ENCODE measurements around the gene PRKCB.
"Not testable (repeated sequence)": the region's sequence is repeated elsewhere in the genome, so short reads cannot be mapped to it uniquely, and the experiment has no call there.

PRKCB gene

GRCh38 chr16:24101431-24101830, 265.6 kb downstream of the PRKCB start:
- DNase-seq (ENCODE audit: insufficient read length), result no peak
- TF ChIP-seq TAF1 (IDR thresholded peaks at IDR 0.05; ENCODE audit: borderline replicate concordance, low read depth, low read length), result no peak
- no peak for TF ChIP-seq POLR2AphosphoS5 (IDR thresholded peaks at IDR 0.05; ENCODE audit: low read depth, low read length)
- TF ChIP-seq POLR2A (IDR thresholded peaks at IDR 0.05; ENCODE audit: low read depth, low read length), result no peak
- no peak for FAIRE-seq

GRCh38 chr16:24102209-24102660, 266.5 kb downstream of the PRKCB start:
- no peak for DNase-seq (ENCODE audit: insufficient read length)
- no peak for FAIRE-seq
- no peak for TF ChIP-seq POLR2AphosphoS5 (IDR thresholded peaks at IDR 0.05; ENCODE audit: low read depth, low read length)
- TF ChIP-seq TAF1 (IDR thresholded peaks at IDR 0.05; ENCODE audit: borderline replicate concordance, low read depth, low read length), result no peak
- TF ChIP-seq POLR2A (IDR thresholded peaks at IDR 0.05; ENCODE audit: low read depth, low read length), result no peak

DNA sequence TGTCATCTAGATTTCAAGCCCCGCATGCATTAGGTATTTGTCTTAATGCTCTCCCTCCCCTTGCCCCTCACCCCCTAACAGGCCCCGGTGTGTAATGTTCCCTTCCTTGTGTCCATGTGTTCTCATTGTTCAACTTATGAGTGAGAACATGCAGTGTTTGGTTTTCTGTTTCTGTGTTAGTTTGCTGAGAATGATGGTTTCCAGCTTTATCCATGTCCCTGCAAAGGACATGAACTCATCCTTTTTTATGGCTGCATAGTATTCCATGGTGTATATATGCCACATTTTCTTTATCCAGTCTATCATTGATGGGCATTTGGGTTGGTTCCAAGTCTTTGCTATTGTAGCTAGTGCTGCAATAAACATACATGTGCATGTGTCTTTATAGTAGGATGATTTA, 269.7 kb downstream of the PRKCB start:
- not testable (repeated sequence) for DNase-seq (ENCODE audit: insufficient read length); FAIRE-seq

GRCh38 chr16:24108090-24108489, 272.3 kb downstream of the PRKCB start:
- FAIRE-seq; DNase-seq (ENCODE audit: insufficient read length): not testable (repeated sequence)

- FAIRE-seq (no peak), DNase-seq (ENCODE audit: insufficient read length) (no peak)
- TF ChIP-seq POLR2AphosphoS5 (IDR thresholded peaks at IDR 0.05; ENCODE audit: low read depth, low read length) (no peak), POLR2A (IDR thresholded peaks at IDR 0.05; ENCODE audit: low read depth, low read length) (no peak), TAF1 (IDR thresholded peaks at IDR 0.05; ENCODE audit: borderline replicate concordance, low read depth, low read length) (no peak)
These were observed 276.0 kb downstream of the PRKCB start for GRCh38 chr16:24111724-24112302.

GRCh38 chr16:24113115-24113745, 277.4 kb downstream of the PRKCB start:
- DNase-seq (ENCODE audit: insufficient read length) (no peak), FAIRE-seq (no peak)
- no peak for TF ChIP-seq POLR2A (IDR thresholded peaks at IDR 0.05; ENCODE audit: low read depth, low read length)
- no peak for TF ChIP-seq POLR2AphosphoS5 (IDR thresholded peaks at IDR 0.05; ENCODE audit: low read depth, low read length)
- TF ChIP-seq TAF1 (IDR thresholded peaks at IDR 0.05; ENCODE audit: borderline replicate concordance, low read depth, low read length), result no peak

DNA sequence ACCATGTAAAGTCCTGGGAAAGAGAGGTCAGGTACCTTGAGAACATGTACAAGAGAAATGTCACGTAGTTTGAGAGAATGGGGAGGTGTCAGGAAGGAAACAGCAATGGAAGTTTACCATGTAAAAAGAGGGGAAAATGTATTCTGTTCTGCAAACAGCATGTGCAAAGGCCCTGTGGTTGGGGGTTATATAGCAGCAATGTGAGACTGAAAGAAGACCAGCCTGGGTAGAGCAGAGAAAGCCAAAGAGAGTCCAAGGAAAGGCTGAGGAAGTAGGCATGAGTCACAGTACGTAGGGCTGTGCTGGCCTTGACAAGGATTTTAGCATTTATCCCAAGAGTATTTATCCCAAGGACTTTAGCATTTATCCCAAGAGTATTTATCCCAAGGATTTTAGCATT, 279.1 kb downstream of the PRKCB start:
- FAIRE-seq (no peak), DNase-seq (ENCODE audit: insufficient read length) (no peak)
- no peak for TF ChIP-seq POLR2AphosphoS5 (IDR thresholded peaks at IDR 0.05; ENCODE audit: low read depth, low read length)
- no peak for TF ChIP-seq TAF1 (IDR thresholded peaks at IDR 0.05; ENCODE audit: borderline replicate concordance, low read depth, low read length)
- TF ChIP-seq POLR2A (IDR thresholded peaks at IDR 0.05; ENCODE audit: low read depth, low read length), result no peak

DNA sequence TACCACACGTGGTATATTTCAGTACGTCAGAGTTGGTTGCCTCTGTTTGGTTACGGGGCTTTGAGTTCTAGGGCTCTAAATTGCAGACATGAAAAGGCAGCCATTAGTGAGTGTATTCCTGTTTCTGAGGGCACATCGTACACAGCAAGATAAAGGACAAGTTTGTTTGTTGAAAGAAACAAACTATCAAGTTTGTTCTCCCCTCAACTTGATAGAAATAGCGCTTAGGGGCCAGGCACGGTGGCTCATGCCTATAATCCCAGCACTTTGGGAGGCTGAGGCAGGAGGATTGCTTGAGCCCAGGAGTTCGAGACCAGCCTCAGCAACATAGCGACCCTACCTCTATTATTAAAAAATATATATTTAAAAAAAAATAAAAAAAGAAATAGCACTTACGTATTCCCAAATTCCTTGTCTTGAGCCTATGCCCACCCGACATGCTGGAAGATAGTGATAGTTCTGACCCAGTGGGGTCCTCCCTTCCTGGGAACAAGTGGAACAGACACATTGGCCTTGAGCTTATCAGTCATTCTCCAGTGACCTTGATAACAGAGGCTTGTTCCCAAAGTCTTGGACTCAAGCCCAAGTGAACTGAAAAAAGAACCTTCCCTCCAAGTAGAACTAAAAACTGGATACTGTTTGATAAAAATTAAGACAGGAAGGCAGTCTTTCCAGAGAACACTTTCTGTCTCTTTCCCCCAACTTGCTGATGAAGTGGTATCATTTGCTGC, 280.4 kb downstream of the PRKCB start:
- DNase-seq (ENCODE audit: insufficient read length) (no peak), FAIRE-seq (no peak)
- TF ChIP-seq TAF1 (IDR thresholded peaks at IDR 0.05; ENCODE audit: borderline replicate concordance, low read depth, low read length), result no peak
- TF ChIP-seq POLR2AphosphoS5 (IDR thresholded peaks at IDR 0.05; ENCODE audit: low read depth, low read length), result no peak
- no peak for TF ChIP-seq POLR2A (IDR thresholded peaks at IDR 0.05; ENCODE audit: low read depth, low read length)

- DNase-seq (ENCODE audit: insufficient read length) (no peak), FAIRE-seq (no peak)
- no peak for TF ChIP-seq TAF1 (IDR thresholded peaks at IDR 0.05; ENCODE audit: borderline replicate concordance, low read depth, low read length)
- TF ChIP-seq POLR2AphosphoS5 (IDR thresholded peaks at IDR 0.05; ENCODE audit: low read depth, low read length), result no peak
- TF ChIP-seq POLR2A (IDR thresholded peaks at IDR 0.05; ENCODE audit: low read depth, low read length), result no peak
These were observed 281.2 kb downstream of the PRKCB start for GRCh38 chr16:24116989-24117388.

- DNase-seq (ENCODE audit: insufficient read length), result no peak
- FAIRE-seq, result no peak
- no peak for TF ChIP-seq POLR2AphosphoS5 (IDR thresholded peaks at IDR 0.05; ENCODE audit: low read depth, low read length)
- TF ChIP-seq POLR2A (IDR thresholded peaks at IDR 0.05; ENCODE audit: low read depth, low read length), result no peak
- no peak for TF ChIP-seq TAF1 (IDR thresholded peaks at IDR 0.05; ENCODE audit: borderline replicate concordance, low read depth, low read length)
These were observed 281.9 kb downstream of the PRKCB start for GRCh38 chr16:24117680-24118079.

DNA sequence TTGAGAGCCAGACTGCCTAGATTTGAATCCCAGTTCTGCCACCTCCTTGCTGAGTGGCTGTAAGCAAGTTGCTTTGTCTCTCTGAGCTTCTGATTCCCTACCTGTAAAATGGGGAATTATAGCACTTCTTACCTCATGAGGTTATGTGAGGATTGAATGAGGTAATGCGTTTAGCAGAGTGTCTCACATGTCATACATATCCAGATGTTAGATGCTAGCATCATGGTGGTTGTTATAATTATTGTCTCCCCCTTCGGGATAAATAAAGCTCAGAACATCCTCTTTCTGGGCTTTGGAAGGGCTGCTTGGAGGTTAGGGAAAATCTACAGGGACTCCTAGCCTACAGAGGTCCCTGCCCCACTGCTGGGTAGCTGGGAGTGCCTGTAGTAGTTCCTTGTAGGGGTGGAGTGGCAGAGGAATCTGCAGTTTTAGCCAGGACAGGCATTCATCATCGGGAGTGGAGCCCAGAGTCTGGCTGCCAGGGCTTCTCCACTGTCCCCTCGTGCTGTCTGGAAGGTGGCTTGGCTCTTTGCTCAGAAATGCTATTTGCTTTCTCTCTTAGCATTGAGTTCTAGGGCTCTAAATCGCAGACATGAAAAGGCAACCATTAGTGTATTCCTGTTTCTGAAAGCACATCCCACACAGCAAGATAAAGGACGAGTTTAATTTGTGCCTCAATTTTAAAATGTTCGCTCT, 282.5 kb downstream of the PRKCB start:
- FAIRE-seq (no peak), DNase-seq (ENCODE audit: insufficient read length) (no peak)
- TF ChIP-seq POLR2A (IDR thresholded peaks at IDR 0.05; ENCODE audit: low read depth, low read length), result no peak
- no peak for TF ChIP-seq TAF1 (IDR thresholded peaks at IDR 0.05; ENCODE audit: borderline replicate concordance, low read depth, low read length)
- no peak for TF ChIP-seq POLR2AphosphoS5 (IDR thresholded peaks at IDR 0.05; ENCODE audit: low read depth, low read length)

- FAIRE-seq, result no peak
- DNase-seq (ENCODE audit: insufficient read length), result no peak
- no peak for TF ChIP-seq POLR2AphosphoS5 (IDR thresholded peaks at IDR 0.05; ENCODE audit: low read depth, low read length)
- no peak for TF ChIP-seq TAF1 (IDR thresholded peaks at IDR 0.05; ENCODE audit: borderline replicate concordance, low read depth, low read length)
- no peak for TF ChIP-seq POLR2A (IDR thresholded peaks at IDR 0.05; ENCODE audit: low read depth, low read length)
These were observed 284.0 kb downstream of the PRKCB start for GRCh38 chr16:24119807-24120206.
